ENCODE results near the gene LMO7. TPM values are rescaled to one million over a fixed set of nuclear protein-coding genes. Genes with fewer than 3 reads are reported as not detected.

LMO7 gene
- polyA plus RNA-seq, 1 experiment, result 149 TPM

DNA sequence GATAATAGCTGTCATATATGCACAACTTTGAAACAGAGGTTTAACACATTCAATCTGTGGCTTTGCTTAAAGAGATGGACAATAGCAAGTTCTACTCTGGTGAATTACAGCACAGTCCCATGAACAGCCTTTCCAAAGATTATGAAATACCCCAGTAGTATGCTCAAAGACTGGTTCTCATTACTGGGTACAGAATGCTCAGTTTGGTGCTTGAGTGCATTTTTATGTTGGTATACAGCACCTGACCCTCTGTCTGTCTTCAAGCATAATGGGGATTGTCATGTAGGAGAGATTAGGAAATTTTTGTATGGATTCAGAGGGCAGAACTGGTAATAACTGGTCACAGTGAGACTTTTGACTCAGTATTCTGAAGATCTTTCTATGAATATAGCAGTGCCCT, 7.6 kb downstream of the LMO7 start:
- H3K36me3 ChIP-seq (ENCODE audit: control insufficient read depth, insufficient read depth, low read length), result 0 out of 2 replicates have a peak, but pooled peaks cover 1% of the 10 kb centered on the region

DNA sequence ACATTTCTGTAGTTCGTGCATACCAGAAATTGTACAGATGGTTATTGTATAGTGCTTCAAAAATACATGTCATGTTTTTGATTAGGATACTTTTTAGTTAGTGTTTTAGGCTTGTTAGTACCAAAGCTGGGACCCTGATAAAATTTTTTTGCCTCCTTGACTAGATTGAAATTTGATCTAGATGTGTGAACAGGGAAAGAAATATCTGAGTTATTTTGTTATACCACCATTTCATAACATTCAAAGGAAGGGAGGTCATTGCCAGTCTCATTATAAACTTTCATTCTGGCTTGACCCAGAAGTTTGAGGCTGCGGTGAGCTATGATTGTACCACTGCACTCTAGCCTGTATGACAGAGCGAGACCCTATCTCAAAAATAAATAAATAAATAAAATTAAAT, 9.0 kb downstream of the LMO7 start:
- H3K27me3 ChIP-seq (ENCODE audit: control insufficient read depth, insufficient read depth, low read length), result no peaks in the 10 kb centered on the region
- ChIA-PET POLR2A (no interaction called here), CTCF (interaction anchor here (1.1 kb wide), 1 partner anchor 40 kb away, joined by 3 read pairs; no protein-coding TSS in a partner anchor)
- DNase-seq (ENCODE audit: low read depth), result no peak
- no peak overlapping the region for H3K4me3 ChIP-seq (ENCODE audit: low read depth, low read length)
- TF ChIP-seq, protein P1, sequence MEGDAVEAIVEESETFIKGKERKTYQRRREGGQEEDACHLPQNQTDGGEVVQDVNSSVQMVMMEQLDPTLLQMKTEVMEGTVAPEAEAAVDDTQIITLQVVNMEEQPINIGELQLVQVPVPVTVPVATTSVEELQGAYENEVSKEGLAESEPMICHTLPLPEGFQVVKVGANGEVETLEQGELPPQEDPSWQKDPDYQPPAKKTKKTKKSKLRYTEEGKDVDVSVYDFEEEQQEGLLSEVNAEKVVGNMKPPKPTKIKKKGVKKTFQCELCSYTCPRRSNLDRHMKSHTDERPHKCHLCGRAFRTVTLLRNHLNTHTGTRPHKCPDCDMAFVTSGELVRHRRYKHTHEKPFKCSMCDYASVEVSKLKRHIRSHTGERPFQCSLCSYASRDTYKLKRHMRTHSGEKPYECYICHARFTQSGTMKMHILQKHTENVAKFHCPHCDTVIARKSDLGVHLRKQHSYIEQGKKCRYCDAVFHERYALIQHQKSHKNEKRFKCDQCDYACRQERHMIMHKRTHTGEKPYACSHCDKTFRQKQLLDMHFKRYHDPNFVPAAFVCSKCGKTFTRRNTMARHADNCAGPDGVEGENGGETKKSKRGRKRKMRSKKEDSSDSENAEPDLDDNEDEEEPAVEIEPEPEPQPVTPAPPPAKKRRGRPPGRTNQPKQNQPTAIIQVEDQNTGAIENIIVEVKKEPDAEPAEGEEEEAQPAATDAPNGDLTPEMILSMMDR (IDR thresholded peaks at IDR 0.05; ENCODE audit: insufficient read depth, low read depth, low read length), result no peak
- H3K36me3 ChIP-seq (ENCODE audit: control insufficient read depth, insufficient read depth, low read length), result peaks cover 1% of the 10 kb centered on the region; the same call in 1 of the 2 replicates

More for the DNA sequence above, 7.6 kb downstream of the LMO7 start:
- no peak for DNase-seq (ENCODE audit: low read depth)
- TF ChIP-seq, protein P1 (IDR thresholded peaks at IDR 0.05; ENCODE audit: insufficient read depth, low read depth, low read length), result no peak
- Histone ChIP-seq H3K27me3 (ENCODE audit: control insufficient read depth, insufficient read depth, low read length) (no peaks in the 10 kb centered on the region), H3K4me3 (ENCODE audit: low read depth, low read length) (no peak overlapping the region)
- CTCF ChIA-PET, result interaction anchor here (1.0 to 1.3 kb wide), 3 partner anchors 29 to 76 kb away, joined by 3 to 4 read pairs (median 4); no protein-coding TSS in a partner anchor
- POLR2A ChIA-PET, result interaction anchor here (0.5 kb wide), 1 partner anchor 147 kb away, joined by 3 read pairs; no protein-coding TSS in a partner anchor

DNA sequence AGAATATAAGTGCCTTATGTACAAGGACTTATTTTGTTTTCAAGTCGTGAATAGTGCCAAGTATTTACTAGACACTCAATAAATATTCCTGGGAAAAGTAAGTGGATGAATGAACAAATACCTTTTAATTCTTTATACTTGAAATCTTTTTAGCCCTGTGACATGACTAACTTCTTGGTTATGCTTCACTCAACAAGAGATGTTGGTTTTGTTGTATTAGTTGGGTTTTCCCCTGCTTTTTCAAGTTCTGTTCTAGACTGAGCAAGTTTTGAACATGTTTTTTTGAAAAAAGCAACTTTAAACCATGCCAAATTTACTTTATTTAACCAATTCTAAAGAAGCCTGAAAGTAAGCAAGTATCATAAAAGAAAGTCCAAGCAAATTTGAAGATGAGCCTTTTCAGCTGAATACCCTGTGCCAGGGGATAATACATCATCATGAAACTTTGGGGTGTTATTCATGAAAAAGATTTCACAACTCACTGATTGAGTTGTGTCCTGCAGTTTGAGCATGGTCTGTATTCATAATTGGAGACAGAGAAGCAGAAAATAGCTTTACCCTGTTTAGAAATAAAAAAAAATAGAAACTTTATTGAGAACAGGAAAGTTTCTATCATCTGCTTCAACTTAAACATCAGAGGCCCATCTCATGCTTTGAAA, 11.1 kb downstream of the LMO7 start:
- no peak overlapping the region for H3K4me3 ChIP-seq (ENCODE audit: low read depth, low read length)
- no peak for DNase-seq (ENCODE audit: low read depth)
- peaks cover 3% of the 10 kb centered on the region for H3K36me3 ChIP-seq (ENCODE audit: control insufficient read depth, insufficient read depth, low read length)
- TF ChIP-seq, protein P1 (IDR thresholded peaks at IDR 0.05; ENCODE audit: insufficient read depth, low read depth, low read length), result no peak
- no peaks in the 10 kb centered on the region for H3K27me3 ChIP-seq (ENCODE audit: control insufficient read depth, insufficient read depth, low read length)
- ChIA-PET POLR2A (no interaction called here), CTCF (interaction anchor here (1.2 kb wide), 1 partner anchor 48 kb away, joined by 5 read pairs; no protein-coding TSS in a partner anchor)

DNA sequence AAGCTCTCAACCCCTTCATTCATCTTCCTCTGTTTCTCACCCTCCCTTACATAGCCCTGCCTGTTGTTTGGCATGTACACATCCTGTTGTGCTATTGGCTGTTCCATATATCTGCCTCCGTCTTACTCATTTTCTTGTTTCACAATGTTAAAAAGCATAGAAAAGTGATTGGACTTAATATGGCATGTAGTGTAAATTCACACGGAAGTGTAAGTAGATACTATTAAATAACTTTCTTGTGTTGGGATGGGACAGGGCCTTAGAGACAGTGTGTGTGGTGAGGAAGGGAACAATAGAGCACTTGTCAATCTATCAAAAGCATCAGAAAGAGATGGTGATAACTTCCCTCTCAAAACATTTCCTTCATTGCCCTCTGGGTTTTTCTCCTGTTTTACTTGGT, 12.3 kb downstream of the LMO7 start:
- ChIA-PET CTCF (interaction anchor here (0.7 to 1.2 kb wide), 3 partner anchors 31 to 47 kb away, joined by 3 to 5 read pairs (median 3); no protein-coding TSS in a partner anchor), POLR2A (no interaction called here)

DNA sequence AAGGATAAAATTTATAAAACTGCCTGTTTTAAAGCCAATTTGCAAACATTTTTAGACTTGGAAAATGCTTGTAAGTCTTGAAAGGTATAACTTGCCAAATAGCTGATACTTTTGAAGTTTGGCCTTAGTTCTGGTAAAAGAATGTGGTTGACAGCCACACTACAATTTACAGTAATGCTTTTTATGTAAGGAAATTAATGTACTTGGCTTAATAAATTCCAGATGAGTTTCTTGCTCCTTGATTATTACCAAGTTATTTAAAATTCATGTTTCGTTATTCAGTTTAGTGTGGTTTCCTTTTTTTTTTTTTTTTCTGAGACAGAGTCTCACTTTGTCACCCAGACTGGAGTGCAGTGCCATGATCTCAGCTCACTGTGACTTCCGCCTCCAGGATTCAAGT, 14.9 kb downstream of the LMO7 start:
- Histone ChIP-seq H3K36me3 (ENCODE audit: control insufficient read depth, insufficient read depth, low read length) (peaks cover 7% of the 10 kb centered on the region), H3K4me3 (ENCODE audit: low read depth, low read length) (no peak overlapping the region), H3K27me3 (ENCODE audit: control insufficient read depth, insufficient read depth, low read length) (no peaks in the 10 kb centered on the region)
- DNase-seq (ENCODE audit: low read depth), result no peak
- CTCF ChIA-PET, result interaction anchor here (0.8 to 0.9 kb wide), 2 partner anchors 12 to 45 kb away, joined by 3 read pairs; no protein-coding TSS in a partner anchor
- TF ChIP-seq, protein P1 (IDR thresholded peaks at IDR 0.05; ENCODE audit: insufficient read depth, low read depth, low read length), result no peak
- POLR2A ChIA-PET, result no interaction called here

More for the DNA sequence above, 12.3 kb downstream of the LMO7 start:
- DNase-seq (ENCODE audit: low read depth), result no peak
- TF ChIP-seq, protein P1 (IDR thresholded peaks at IDR 0.05; ENCODE audit: insufficient read depth, low read depth, low read length), result no peak
- Histone ChIP-seq H3K27me3 (ENCODE audit: control insufficient read depth, insufficient read depth, low read length) (no peaks in the 10 kb centered on the region), H3K4me3 (ENCODE audit: low read depth, low read length) (no peak overlapping the region), H3K36me3 (ENCODE audit: control insufficient read depth, insufficient read depth, low read length) (peaks cover 3% of the 10 kb centered on the region)
